ENCODE data around the gene CHID1. TPM values are rescaled to one million over a fixed set of nuclear protein-coding genes. Genes with fewer than 3 reads are reported as not detected.

The CHID1 gene
- total RNA-seq, 1 donor = 35.1 TPM

DNA sequence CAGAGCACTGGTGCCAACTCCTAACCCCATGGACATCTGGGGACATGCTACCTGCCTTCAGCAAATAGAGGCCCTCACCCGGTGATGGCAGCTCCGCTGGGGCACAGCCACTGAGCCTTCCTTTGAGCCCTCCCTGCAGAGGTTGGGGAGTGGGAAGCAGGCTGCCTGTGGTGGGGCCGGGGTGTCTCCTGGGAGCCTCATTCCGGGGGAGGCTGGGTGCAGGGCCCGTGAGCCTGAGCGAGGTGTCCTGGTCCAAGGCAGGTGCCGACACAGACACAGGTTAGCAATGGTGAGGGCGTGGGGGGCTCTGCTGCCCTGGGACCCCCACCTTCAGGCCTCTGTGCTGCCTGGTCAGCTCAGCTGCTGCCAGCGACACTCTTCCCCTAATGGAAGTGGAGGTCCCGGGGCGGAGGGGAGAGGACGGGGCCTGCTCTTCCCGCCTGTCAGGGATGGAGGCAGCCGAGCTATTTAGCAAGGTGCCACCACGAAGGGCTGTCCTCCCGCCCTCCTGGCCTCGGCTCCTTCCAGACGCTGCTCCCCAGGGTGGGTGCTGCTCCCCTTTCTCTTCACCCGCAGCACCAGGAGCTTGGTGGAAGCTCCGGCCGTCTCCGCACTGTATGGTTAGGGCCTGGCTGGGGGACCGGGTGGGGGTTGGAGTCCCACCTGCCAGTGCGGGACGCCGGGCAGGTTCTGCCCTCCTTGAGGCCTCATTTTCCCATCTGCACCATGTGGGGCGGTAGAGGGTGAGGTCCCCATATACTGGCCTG is 56.7 kb downstream of the CHID1 start:
- DNase-seq (ENCODE audit: low read depth) = no peak
- H3K4me3 ChIP-seq (ENCODE audit: low read depth, low read length) = no peak overlapping the region
- TF ChIP-seq, protein P1, sequence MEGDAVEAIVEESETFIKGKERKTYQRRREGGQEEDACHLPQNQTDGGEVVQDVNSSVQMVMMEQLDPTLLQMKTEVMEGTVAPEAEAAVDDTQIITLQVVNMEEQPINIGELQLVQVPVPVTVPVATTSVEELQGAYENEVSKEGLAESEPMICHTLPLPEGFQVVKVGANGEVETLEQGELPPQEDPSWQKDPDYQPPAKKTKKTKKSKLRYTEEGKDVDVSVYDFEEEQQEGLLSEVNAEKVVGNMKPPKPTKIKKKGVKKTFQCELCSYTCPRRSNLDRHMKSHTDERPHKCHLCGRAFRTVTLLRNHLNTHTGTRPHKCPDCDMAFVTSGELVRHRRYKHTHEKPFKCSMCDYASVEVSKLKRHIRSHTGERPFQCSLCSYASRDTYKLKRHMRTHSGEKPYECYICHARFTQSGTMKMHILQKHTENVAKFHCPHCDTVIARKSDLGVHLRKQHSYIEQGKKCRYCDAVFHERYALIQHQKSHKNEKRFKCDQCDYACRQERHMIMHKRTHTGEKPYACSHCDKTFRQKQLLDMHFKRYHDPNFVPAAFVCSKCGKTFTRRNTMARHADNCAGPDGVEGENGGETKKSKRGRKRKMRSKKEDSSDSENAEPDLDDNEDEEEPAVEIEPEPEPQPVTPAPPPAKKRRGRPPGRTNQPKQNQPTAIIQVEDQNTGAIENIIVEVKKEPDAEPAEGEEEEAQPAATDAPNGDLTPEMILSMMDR (IDR thresholded peaks at IDR 0.05; ENCODE audit: insufficient read depth, low read length) = no peak

- TF ChIP-seq, protein P1 (IDR thresholded peaks at IDR 0.05; ENCODE audit: insufficient read depth, low read length) = no peak
- no peak for DNase-seq (ENCODE audit: low read depth)
- no peak overlapping the region for H3K4me3 ChIP-seq (ENCODE audit: low read depth, low read length)
Observed at GRCh38 chr11:852762-853161, 57.8 kb downstream of the CHID1 start.

DNA sequence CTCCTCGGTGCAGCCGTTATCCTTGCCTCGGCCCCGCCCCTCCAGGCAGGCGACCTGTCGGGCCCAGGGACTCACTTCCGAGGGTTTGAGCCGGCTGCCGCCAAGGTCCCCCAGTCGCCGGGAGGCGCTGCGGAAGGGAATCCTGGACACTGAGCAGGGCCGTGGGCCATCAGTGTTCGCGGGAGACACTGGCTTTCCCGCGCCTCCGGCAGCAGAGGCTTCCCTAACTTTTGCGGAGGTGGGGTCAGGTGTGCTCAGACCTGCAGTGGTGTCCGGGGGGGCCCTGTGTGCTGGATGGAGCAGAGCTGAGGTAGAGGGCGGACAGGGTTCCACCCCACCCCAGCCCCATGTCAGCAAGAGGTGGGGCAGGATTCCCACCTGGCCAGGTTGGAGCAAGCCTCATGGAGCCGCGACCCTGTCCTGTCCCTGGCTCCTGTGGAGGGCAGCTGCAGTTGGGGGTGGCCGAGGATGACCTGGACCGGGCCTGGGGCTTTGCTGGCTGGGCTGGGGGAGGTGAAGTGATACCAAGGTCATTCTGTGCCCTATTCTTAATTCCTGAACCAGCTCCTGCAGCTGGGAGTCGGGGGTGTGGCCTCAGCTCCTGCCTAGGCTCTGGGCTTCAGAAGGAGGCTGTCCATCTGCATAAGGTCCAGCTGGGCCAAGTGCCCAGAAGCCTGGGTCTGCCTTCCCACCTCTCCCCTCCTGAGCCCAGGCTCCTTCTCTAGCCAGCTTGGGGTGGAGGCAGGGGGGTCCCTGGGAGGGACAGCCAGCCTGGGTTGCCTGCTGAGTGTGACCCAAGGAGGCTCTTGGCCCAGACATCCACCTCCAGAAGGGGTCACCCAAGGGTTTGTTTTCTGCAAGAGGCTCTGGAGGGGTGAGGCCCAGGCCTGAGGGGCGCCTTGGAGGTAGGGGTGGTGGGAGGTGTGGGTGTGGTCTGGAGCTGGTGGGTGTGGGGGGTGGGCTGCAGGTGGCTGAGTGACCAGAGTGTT is 59.5 kb downstream of the CHID1 start:
- peak; percentile 38 for DNase-seq (ENCODE audit: low read depth)
- H3K4me3 ChIP-seq (ENCODE audit: low read depth, low read length) = peak overlapping the region; percentile 56
- TF ChIP-seq, protein P1 (IDR thresholded peaks at IDR 0.05; ENCODE audit: insufficient read depth, low read length) = no peak

- no peak for DNase-seq (ENCODE audit: low read depth)
- TF ChIP-seq, protein P1 (IDR thresholded peaks at IDR 0.05; ENCODE audit: insufficient read depth, low read length) = no peak
- peak overlapping the region; percentile 56 for H3K4me3 ChIP-seq (ENCODE audit: low read depth, low read length)
Observed at GRCh38 chr11:849951-850774, 60.4 kb downstream of the CHID1 start.

- no peak for DNase-seq (ENCODE audit: low read depth)
- TF ChIP-seq, protein P1 (IDR thresholded peaks at IDR 0.05; ENCODE audit: insufficient read depth, low read length) = no peak
- peak overlapping the region; percentile 53 for H3K4me3 ChIP-seq (ENCODE audit: low read depth, low read length)
Observed at GRCh38 chr11:849104-849824, 61.3 kb downstream of the CHID1 start.
